Fibroblast of the aortic adventitia (primary cell): ENCODE data around the gene RHOJ. TPM values are rescaled to one million over a fixed set of nuclear protein-coding genes. Genes with fewer than 3 reads are reported as not detected.
"Not testable (repeated sequence)": the region's sequence is repeated elsewhere in the genome, so short reads cannot be mapped to it uniquely, and the experiment has no call there.

Source experiments
- DNase-seq: peaks from one replicate; pipeline ENCODE4 v3.0.0-alpha.2; 2010; ENCODE audit warnings: low read depth
- H3K4me3 ChIP-seq: 2 replicates; pipeline ENCODE4 v1.5.1; 2011; ENCODE audit warnings: low read depth, mild to moderate bottlenecking, control low read depth, low read length, moderate library complexity
- total RNA-seq: library from RNA; depleted of rRNA; stranded (reverse); fragments of >200 nt; gene quantifications from 2 replicates; pipeline ENCODE4 v1.2.3, GENCODE V29; 2012; ENCODE audit warnings: low replicate concordance
- TF ChIP-seq, protein P1 (sequence below): IDR thresholded peaks from 2 replicates; pipeline ENCODE4 v1.5.1; 2011; ENCODE audit warnings: mild to moderate bottlenecking, low read length, control low read depth, inconsistent platforms; ENCODE audit not compliant: insufficient read depth

Gene RHOJ
- total RNA-seq, 1 donor = 13.5 TPM

DNA sequence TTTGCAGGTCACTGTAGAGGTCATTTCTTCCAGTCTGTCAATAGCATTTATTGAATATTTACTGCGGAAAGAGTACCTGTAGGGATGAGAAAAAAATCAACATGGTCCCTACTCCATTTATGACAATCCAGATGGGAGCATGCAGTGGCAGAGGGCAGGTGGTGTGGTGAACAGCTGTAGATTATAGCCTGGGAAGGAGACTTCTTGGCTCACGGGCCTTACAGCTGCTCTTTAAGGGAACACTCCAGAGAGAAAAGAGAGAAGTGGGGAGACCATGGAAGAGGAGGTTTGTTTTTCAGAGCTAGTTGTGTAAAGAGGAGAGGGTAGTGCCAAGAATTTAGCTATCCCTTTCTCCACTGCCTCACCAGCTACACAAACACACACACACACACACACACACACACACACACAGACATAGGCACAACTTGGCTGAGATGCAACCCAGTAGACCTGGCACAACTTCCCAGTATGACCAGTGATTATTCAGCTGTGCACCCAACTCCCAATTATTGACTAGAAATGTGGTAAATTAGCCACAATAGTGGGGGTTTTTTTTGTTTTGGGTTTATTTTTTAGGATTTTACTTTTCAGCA, 73.4 kb downstream of the RHOJ start:
- no peak overlapping the region for H3K4me3 ChIP-seq
- TF ChIP-seq, protein P1, sequence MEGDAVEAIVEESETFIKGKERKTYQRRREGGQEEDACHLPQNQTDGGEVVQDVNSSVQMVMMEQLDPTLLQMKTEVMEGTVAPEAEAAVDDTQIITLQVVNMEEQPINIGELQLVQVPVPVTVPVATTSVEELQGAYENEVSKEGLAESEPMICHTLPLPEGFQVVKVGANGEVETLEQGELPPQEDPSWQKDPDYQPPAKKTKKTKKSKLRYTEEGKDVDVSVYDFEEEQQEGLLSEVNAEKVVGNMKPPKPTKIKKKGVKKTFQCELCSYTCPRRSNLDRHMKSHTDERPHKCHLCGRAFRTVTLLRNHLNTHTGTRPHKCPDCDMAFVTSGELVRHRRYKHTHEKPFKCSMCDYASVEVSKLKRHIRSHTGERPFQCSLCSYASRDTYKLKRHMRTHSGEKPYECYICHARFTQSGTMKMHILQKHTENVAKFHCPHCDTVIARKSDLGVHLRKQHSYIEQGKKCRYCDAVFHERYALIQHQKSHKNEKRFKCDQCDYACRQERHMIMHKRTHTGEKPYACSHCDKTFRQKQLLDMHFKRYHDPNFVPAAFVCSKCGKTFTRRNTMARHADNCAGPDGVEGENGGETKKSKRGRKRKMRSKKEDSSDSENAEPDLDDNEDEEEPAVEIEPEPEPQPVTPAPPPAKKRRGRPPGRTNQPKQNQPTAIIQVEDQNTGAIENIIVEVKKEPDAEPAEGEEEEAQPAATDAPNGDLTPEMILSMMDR = no peak
- peak; percentile 11 for DNase-seq

DNA sequence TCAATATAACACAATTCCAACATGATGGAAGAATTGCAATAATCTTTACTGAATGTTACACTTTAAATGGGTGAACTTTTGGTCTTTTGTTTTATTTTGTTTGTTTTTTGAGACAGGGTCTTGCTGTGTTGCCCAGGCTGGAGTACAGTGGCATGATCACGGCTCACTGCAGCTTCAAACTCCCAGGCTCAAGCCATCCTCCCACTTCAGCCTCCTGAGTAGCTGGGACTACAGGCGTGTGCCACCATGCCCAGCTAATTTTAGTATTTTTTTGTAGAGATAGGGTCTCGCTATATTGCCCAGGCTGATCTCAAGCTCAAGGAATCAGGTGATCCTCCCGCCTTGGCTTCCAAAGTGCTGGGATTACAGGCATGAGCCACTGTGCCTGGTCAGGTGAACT, 75.7 kb downstream of the RHOJ start:
- not testable (repeated sequence) for H3K4me3 ChIP-seq

DNA sequence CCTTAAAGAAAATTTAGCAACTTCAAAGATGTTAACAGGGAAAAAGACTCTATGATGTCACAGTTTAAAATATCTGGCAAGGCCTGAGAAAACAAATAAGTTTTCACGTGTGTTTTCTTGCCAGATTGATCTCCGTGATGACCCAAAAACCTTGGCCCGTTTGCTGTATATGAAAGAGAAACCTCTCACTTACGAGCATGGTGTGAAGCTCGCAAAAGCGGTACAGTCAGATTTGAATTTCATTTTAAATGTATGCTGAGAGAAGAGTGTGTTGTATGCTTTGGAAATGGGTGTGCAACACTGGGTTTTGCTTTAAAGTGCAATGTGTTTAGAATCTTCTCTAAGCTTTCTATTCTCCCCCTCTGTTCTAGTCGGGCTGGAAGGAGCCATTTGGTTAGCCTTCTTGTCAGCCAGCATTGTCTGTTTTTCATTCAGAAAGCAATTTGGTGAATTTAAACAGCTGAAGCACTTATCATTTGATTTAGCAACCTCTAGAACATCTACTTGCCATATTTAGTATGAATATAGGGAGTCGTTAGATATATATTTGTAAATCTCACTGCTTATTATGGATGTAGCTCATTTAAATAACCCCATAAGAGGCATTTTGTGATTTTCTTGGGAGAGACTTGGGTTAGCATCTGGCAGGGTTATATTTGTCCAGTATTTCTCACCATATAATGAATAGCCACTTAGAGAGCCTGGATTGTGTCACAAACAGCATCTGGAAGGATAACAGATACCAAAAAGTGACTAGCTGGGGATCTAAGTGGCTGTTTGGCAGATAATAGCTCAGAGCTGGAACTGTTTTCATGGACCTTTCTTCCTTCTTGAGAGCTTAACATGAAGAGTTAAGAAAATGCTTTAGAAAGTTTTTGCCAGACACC, 79.0 kb downstream of the RHOJ start:
- DNase-seq = peak; percentile 26
- TF ChIP-seq, protein P1 = no peak
- H3K4me3 ChIP-seq = no peak overlapping the region

More for the DNA sequence above, 75.7 kb downstream of the RHOJ start:
- DNase-seq = not testable (repeated sequence)

DNA sequence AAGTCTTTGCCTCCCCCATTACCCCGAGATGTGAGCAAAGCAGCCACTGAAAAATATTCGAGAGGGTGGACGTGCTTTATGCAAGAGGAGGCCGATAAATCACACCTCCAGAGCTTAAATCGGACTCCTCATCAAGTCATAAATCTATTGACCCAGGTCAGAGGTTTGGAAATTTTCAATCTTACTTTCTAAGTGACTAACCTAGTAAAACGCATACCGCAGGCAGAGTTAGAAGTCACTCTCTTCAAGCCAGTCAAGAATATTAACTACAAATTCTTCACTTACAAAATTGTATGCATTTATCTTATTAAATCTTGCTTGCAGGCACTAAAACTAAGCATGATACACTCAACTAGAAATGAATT, 79.6 kb downstream of the RHOJ start:
- DNase-seq = no peak
- TF ChIP-seq, protein P1 = no peak
- H3K4me3 ChIP-seq = no peak overlapping the region

DNA sequence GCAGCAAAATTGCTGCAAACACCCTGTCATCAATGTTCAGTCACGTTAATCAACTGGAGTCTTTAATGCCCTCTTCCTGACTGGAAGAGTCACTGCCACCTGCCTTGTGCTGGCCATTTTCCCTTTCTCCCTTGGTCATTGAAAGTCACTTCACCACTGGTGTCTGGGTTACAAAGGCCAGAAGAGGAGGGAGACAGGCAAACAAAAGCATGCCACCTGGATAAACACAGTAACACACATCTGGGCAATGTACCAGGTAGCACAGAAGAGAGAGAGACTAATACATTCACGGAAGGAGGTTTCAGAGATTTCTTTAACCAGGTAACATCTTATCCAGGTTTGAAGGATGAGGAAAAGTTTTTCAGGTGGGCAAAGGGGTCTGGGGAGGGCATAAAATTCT, 81.8 kb downstream of the RHOJ start:
- TF ChIP-seq, protein P1 = no peak
- no peak for DNase-seq

DNA sequence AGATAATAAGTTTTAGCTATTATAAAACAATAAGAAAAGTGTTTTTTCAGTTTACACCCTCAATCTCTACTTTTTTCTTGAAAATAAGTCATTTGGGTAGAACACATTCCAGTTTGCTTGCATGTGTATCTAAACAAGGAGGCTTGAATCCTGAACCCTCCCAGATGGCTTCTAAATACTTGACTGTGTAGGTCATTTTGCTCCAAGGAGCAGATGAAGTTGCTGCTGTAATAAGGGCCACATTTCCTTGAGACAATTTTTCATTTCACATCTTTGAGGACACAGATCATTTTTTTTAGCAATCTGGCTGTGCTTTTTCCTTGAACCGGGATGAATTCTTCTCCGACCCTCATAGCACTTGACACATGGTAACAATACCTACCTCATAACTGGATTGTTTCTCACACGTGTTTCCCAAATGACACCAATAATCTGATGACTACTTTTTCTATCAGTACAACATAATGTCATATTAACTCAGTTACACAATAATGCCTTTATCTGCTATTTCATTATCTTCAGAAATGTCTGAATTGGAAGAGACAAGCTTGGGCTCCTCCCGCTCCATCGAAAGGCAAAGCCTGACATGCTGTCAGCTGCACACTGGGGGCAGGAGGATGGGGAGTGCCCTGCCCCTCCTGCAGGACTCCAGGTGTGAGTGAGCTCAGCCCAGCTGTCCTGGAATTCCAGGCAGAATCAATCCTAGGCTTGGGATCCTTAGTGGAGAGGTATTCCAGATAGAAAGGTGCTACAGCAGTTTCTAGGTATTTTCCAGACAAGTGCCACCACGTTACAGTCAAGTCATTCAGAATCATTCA, 83.6 kb downstream of the RHOJ start:
- TF ChIP-seq, protein P1 = no peak
- peak; percentile 47 for DNase-seq
- H3K4me3 ChIP-seq = no peak overlapping the region

More for the DNA sequence above, 81.8 kb downstream of the RHOJ start:
- no peak overlapping the region for H3K4me3 ChIP-seq

DNA sequence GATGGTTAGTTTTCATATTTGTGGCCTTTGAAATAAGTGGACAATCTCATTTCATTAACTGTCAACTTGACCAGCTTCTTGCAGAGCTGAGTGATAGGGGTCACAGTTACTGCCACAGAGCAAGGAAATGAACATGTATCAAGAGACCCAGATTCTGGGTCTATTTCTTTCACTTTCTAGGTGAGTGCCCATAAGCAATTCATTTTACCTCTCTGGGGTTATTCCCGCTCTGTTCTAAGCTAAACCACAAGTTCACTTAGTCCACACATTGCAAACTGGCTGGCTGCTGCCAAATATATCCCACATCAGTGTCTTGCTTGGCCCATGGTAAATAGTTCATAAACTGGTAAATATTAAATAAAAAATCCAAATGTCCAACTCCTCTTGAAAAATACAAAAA, 84.6 kb downstream of the RHOJ start:
- TF ChIP-seq, protein P1 = no peak
- DNase-seq = no peak

More for the DNA sequence above, 84.6 kb downstream of the RHOJ start:
- no peak overlapping the region for H3K4me3 ChIP-seq
